ENCODE measurements around the gene NRXN3.

GRCh38 chr14:78346747-78347146 is 176.6 kb downstream of the NRXN3 start:
- TF ChIP-seq CTCF (IDR thresholded peaks at IDR 0.05) (no peak), POLR2A (IDR thresholded peaks at IDR 0.05) (no peak), POLR2AphosphoS5 (IDR thresholded peaks at IDR 0.05) (no peak)

Measured in stomach (tissue), 4 donors.